HUES6 (cell line): ENCODE measurements around the gene PDE11A.

Experiments used
- H3K27ac ChIP-seq: 2 replicates; pipeline ENCODE4 v1.7.0; 2013; ENCODE audit warnings: low read depth, mild to moderate bottlenecking, low read length, inconsistent platforms
- H3K27me3 ChIP-seq: 2 replicates; pipeline ENCODE4 v1.6.1; 2013; ENCODE audit warnings: low read length; ENCODE audit not compliant: control insufficient read depth, insufficient read depth
- H3K36me3 ChIP-seq: 2 replicates; pipeline ENCODE4 v1.6.1; 2013; ENCODE audit warnings: low read length; ENCODE audit not compliant: control insufficient read depth, insufficient read depth
- H3K4me1 ChIP-seq: 2 replicates; pipeline ENCODE4 v1.6.1; 2013; ENCODE audit warnings: low read length; ENCODE audit not compliant: control insufficient read depth, insufficient read depth
- H3K4me3 ChIP-seq: 2 replicates; pipeline ENCODE4 v1.5.1; 2013; ENCODE audit warnings: low read depth, low read length
- H3K9ac ChIP-seq: one replicate; pipeline ENCODE4 v1.6.1; 2013; ENCODE audit warnings: mild to moderate bottlenecking, low read length
- H3K9me3 ChIP-seq: 2 replicates; pipeline ENCODE4 v1.6.1; 2013; ENCODE audit warnings: low read depth, low read length; ENCODE audit not compliant: control insufficient read depth, insufficient read depth

PDE11A gene

DNA sequence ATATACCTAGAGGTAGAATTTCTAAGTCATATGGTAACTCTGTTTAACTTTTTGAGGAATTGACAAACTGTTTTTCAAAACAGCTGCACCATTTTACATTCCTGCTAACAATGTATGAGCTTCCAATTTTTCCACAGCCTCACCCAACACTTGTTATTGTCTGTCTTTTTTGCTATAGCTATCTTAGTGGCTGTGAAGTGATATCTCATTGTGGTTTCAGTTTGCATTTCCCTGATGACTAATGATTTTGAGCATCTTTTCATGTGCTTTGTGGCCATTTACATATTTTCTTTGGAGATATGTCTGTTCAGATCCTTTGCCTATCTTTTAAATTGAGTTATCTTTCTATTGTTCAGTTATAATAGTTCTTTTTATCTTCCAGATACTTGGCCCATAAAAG is 406.2 kb downstream of the PDE11A start:
- Histone ChIP-seq H3K4me3 (no peak overlapping the region), H3K27ac (no peak overlapping the region), H3K9ac (no peak overlapping the region), H3K4me1 (peaks cover 23% of the 10 kb centered on the region), H3K36me3 (no peaks in the 10 kb centered on the region), H3K27me3 (peaks cover 45% of the 10 kb centered on the region), H3K9me3 (no peaks in the 10 kb centered on the region)

DNA sequence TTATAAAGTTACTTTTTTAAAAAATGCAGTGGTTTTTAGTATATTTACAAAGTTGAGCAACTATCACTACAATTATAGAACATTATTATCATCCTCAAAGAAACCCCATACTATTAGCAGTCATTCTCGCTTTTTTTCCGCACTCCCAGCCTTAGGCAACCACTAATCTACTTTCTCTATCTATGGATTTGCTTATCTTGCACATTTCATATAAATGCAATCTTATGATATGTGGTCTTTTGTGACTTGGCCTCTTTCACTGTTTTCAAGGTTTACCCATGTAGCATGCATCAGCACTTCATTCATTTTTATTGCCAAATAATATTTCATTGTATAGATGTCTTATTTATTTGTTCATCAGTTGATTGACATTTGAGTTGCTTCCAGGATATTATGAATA is 406.6 kb downstream of the PDE11A start:
- no peak overlapping the region for H3K27ac ChIP-seq
- no peak overlapping the region for H3K4me3 ChIP-seq
- no peaks in the 10 kb centered on the region for H3K36me3 ChIP-seq
- peaks cover 49% of the 10 kb centered on the region for H3K27me3 ChIP-seq
- no peak overlapping the region for H3K9ac ChIP-seq
- H3K4me1 ChIP-seq: peaks cover 19% of the 10 kb centered on the region
- no peaks in the 10 kb centered on the region for H3K9me3 ChIP-seq

DNA sequence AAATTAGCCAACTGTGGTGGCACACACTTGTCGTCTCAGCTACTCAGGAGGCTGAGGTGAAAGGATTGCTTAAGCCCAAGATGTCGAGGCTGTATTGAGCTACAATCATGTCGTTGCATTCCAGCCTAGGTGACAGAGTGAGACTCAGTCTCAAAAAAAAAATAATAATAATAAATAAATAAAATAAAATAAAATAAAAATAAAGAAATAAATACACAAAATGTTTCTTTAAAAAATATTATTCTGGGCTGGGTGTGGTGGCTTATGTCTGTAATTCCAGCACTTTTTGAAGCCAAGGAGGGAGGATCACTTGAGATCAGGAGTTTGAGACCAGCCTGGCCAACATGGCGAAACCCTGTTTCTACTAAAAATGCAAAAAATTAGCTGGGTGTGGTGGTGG is 407.2 kb downstream of the PDE11A start:
- H3K27ac ChIP-seq: no peak overlapping the region
- no peak overlapping the region for H3K4me3 ChIP-seq
- H3K27me3 ChIP-seq: peaks cover 55% of the 10 kb centered on the region
- H3K4me1 ChIP-seq: peaks cover 13% of the 10 kb centered on the region
- no peak overlapping the region for H3K9ac ChIP-seq
- H3K9me3 ChIP-seq: no peaks in the 10 kb centered on the region
- no peaks in the 10 kb centered on the region for H3K36me3 ChIP-seq

DNA sequence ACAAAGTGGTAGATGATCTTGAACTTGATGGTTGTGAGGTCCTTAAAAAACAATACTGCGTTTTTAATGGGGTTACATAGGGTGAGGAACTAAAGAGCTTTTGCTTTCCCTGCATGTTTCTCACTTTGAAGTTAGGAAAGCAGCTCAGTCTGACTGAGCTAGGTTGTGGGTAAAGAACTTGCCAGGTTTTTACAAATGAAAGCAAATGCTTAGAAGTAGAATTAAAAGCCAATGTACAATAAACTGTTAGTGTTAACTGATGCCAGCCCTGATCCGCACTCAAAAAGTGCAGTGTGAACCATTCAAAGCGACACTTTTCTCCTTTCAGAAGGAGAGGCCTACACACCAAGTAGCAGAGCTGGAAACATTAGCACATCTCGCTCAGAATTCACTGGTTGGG is 409.7 kb downstream of the PDE11A start:
- no peak overlapping the region for H3K27ac ChIP-seq
- H3K36me3 ChIP-seq: no peaks in the 10 kb centered on the region
- no peaks in the 10 kb centered on the region for H3K9me3 ChIP-seq
- no peak overlapping the region for H3K9ac ChIP-seq
- no peak overlapping the region for H3K4me3 ChIP-seq
- H3K4me1 ChIP-seq: peaks cover 13% of the 10 kb centered on the region
- H3K27me3 ChIP-seq: peaks cover 38% of the 10 kb centered on the region

DNA sequence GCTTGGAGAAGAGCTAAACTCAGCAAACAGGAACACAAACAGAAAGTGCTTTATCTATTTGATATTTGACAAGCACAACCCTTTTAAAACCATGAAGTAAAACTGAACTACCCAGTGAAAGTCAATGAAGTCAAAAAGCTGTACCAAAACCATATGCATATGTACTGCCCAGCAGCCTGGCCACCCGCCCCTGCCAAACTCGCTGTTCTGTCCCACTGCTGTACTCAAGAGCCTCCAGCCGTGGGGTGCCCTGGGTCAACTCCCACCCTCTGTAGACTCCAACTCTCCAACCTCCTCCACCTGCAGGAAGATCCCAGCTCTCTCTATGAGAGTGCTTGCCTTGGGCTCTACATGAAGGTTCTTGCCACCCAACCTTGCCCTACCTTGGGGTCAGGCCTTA is 411.8 kb downstream of the PDE11A start:
- H3K36me3 ChIP-seq: no peaks in the 10 kb centered on the region
- peaks cover 38% of the 10 kb centered on the region for H3K27me3 ChIP-seq
- peaks cover 13% of the 10 kb centered on the region for H3K4me1 ChIP-seq
- H3K9me3 ChIP-seq: no peaks in the 10 kb centered on the region
- H3K9ac ChIP-seq: no peak overlapping the region
- H3K4me3 ChIP-seq: no peak overlapping the region
- H3K27ac ChIP-seq: no peak overlapping the region

DNA sequence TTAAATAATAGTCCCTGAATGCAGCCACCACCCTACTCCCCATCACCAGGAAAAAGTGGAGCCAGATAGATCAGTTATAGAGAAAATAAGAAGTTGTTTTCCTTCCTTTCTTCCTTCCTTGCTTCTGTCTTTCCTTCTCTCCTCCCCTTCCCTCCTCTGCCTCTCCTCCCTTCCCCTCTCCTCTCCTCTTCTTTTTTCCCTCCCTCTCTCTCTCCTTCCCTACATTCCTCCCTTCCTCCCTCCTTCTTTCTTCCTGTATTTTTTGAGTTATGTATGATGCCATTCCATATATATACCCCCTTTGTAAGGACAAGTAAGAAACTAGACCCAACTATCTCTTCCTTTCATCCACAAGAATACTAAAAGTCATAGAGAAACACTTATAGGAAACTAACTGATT is 414.3 kb downstream of the PDE11A start:
- Histone ChIP-seq H3K4me3 (no peak overlapping the region), H3K4me1 (peaks cover 18% of the 10 kb centered on the region), H3K9me3 (no peaks in the 10 kb centered on the region), H3K9ac (no peak overlapping the region), H3K27me3 (peaks cover 32% of the 10 kb centered on the region), H3K27ac (no peak overlapping the region), H3K36me3 (no peaks in the 10 kb centered on the region)

DNA sequence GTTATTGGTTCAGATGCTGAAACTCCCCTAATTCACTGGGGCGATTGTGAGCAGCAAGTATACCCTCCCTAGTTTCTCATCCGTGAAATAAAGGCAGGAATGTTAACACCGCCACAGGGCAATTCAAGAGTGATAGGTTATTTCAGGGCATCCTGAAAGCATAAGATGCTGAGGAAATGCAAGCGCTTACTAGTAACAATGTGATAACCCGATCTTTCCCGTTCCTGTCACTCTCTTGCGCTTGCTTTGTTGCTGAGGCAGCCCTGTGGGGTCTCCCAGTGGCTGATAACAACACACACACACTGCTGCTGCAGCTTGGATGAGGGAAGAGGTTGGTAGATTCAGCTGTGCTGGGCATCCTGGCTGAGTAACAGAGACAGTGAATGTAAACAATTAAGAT is 420.7 kb downstream of the PDE11A start:
- H3K27ac ChIP-seq: no peak overlapping the region
- no peaks in the 10 kb centered on the region; the same call in 1 of the 2 replicates for H3K27me3 ChIP-seq
- H3K4me1 ChIP-seq: peaks cover 24% of the 10 kb centered on the region
- no peak overlapping the region for H3K4me3 ChIP-seq
- no peak overlapping the region for H3K9ac ChIP-seq
- H3K9me3 ChIP-seq: no peaks in the 10 kb centered on the region
- no peaks in the 10 kb centered on the region for H3K36me3 ChIP-seq

DNA sequence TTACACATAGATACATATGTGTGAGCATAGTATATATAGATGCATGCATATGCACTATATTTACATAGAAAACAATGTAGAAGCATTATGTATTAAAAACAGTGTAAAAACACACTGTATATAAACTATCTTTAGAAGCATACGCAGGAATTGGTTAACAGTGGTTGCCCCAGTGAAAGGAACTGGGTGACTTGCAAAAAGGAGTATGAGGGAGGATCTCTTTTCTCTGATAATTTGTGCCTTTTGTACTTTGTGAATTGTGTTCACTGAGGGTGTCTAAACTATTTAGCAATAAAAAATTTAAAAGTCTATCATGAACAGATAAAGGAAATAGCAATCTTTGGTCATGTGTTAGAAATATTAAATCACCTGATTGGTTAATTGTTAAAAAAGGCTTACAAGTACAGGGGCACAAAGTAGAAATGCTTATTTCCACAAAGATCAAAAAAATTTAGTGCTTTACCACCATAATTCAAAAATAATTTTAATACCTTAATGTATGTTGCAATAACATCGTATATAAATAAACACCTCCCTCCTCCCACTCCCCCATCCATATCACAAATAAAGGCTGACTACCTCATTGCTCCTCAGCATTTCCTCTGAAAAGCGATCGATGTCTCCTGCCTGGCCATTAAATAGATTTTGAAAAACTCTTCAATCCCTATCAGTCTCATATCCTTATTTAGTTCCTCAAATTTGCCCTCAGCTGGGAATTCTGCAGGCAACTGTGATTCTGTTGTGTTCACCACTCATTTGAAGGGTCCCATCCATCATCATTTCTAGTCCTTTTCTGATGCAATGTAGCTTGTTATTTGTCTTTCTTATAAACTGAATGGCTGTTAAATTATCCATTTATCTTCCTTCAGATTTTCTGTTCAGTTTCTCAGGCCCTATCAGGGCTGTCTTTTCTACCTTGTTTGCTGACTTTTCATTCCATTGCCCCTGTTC is 422.7 kb downstream of the PDE11A start:
- Histone ChIP-seq H3K27me3 (no peaks in the 10 kb centered on the region; the same call in 1 of the 2 replicates), H3K36me3 (no peaks in the 10 kb centered on the region), H3K9ac (no peak overlapping the region), H3K4me3 (no peak overlapping the region), H3K4me1 (peaks cover 24% of the 10 kb centered on the region), H3K27ac (no peak overlapping the region), H3K9me3 (no peaks in the 10 kb centered on the region)

DNA sequence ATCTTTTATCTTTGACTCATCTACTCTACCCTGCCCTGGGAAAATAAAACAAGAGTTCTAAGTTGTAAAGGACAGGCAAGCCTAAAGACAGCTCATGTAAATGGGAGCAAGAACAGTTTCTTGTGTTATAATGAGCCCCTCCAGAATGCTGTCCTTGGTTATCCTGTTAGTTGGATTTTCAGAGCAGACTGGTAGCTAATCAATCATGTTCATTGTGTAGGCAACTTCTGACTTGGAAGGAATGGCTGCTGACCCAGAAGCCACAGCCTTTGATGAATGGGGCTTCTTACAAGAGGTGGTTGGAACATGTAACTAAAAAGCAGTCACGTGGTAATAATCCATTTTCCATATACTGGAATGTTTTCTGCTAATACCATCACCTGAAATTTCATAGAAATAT is 425.8 kb downstream of the PDE11A start:
- Histone ChIP-seq H3K27me3 (no peaks in the 10 kb centered on the region), H3K4me3 (no peak overlapping the region), H3K36me3 (no peaks in the 10 kb centered on the region), H3K27ac (no peak overlapping the region), H3K4me1 (peaks cover 6% of the 10 kb centered on the region; the same call in 1 of the 2 replicates), H3K9ac (no peak overlapping the region), H3K9me3 (peaks cover 20% of the 10 kb centered on the region)

DNA sequence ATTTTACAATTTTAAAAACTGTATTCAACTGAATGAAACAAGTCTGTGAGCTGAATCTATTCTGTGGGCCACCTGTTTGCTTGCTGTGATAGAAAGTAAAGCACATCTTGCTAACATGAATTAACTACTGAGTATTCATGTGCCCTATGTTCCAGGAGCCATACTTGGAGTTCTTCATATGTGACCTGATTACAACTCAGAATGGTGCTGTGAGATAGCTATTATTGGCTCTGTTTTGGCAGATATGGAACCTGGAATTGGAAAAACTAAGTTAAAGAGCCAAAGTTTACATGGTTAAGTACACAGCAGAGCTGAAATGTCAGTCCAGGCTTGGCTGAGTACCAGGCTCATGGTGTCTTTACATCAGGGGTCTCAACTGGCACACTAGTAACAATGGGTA is 426.3 kb downstream of the PDE11A start:
- H3K4me1 ChIP-seq: peaks cover under 1% of the 10 kb centered on the region; the same call in 1 of the 2 replicates
- no peak overlapping the region for H3K27ac ChIP-seq
- H3K4me3 ChIP-seq: no peak overlapping the region
- H3K27me3 ChIP-seq: no peaks in the 10 kb centered on the region
- H3K36me3 ChIP-seq: no peaks in the 10 kb centered on the region
- H3K9ac ChIP-seq: no peak overlapping the region
- peaks cover 20% of the 10 kb centered on the region for H3K9me3 ChIP-seq

DNA sequence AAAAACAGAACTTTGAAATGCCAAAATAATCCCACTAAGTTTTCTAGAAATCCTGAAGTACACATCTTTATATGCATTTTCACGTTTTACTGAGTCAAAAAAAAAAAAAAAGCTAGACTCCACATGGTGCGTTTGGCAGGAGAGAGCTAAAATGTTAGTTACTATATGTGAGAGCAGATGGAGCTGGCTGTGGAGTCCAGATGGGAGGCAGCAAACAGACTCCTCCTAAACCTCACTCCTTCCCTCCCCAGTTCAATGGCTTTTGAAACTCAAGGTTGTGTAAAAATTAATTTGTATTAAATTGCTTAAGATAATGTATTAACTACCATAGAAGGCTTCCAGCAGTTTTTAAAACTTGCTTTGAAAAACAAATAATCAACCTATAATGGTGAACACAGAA is 431.2 kb downstream of the PDE11A start:
- H3K27me3 ChIP-seq: no peaks in the 10 kb centered on the region
- H3K9ac ChIP-seq: no peak overlapping the region
- H3K4me3 ChIP-seq: no peak overlapping the region
- H3K4me1 ChIP-seq: no peaks in the 10 kb centered on the region
- no peaks in the 10 kb centered on the region for H3K36me3 ChIP-seq
- H3K9me3 ChIP-seq: peaks cover 20% of the 10 kb centered on the region
- no peak overlapping the region for H3K27ac ChIP-seq
